ENCODE data around the gene CC2D2A. TPM values are rescaled to one million over a fixed set of nuclear protein-coding genes. Genes with fewer than 3 reads are reported as not detected.

CC2D2A gene
- total and polyA plus RNA-seq, 9 of the 15 experiments (the other 6 are each of a cell fraction or from before 2014, with no cell fraction given) = 0.36 to 2.5 (median 1.6) TPM

DNA sequence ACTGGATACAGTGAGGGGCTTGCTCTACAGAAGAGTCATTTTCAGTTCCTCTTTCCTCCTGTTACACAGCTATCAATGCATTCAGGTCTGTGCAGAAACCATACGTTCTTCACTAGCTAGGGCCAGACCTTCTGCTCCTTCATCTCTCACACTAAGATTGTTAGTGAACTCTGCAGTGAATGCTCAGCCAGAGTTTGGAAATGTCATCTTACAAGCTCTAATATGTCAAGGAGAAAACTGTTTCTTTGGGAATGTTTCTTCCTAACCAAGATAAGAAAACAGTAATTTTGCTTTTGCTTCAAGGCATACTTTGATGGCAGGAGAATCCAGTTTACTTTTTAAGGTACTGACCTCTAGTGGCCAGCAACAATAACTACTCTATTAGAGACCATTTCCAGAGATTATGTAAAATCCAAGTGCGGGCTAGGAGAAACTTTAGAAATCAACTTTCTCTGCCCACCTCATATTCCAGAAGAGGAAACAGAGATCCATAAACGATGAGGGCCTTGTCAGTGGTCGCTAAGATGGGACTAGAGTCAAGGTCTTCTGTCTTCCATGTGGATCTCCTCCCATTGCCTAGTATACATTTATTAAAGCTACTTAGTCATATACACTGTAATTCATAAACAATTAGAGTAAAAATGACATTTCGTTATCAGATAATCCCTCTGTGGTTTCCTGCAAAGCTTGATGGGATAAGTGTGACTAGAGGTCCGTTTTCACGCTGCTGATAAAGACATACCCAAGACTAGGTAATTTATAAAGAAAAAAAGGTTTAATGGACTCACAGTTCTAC lies 12.1 kb upstream of the CC2D2A start (continued):
- no peak for TF ChIP-seq MECOM (CRISPR knock-in tag; IDR thresholded peaks at IDR 0.05)
- no peak for TF ChIP-seq TRIM24 (IDR thresholded peaks at IDR 0.05)
- TF ChIP-seq, protein P1, sequence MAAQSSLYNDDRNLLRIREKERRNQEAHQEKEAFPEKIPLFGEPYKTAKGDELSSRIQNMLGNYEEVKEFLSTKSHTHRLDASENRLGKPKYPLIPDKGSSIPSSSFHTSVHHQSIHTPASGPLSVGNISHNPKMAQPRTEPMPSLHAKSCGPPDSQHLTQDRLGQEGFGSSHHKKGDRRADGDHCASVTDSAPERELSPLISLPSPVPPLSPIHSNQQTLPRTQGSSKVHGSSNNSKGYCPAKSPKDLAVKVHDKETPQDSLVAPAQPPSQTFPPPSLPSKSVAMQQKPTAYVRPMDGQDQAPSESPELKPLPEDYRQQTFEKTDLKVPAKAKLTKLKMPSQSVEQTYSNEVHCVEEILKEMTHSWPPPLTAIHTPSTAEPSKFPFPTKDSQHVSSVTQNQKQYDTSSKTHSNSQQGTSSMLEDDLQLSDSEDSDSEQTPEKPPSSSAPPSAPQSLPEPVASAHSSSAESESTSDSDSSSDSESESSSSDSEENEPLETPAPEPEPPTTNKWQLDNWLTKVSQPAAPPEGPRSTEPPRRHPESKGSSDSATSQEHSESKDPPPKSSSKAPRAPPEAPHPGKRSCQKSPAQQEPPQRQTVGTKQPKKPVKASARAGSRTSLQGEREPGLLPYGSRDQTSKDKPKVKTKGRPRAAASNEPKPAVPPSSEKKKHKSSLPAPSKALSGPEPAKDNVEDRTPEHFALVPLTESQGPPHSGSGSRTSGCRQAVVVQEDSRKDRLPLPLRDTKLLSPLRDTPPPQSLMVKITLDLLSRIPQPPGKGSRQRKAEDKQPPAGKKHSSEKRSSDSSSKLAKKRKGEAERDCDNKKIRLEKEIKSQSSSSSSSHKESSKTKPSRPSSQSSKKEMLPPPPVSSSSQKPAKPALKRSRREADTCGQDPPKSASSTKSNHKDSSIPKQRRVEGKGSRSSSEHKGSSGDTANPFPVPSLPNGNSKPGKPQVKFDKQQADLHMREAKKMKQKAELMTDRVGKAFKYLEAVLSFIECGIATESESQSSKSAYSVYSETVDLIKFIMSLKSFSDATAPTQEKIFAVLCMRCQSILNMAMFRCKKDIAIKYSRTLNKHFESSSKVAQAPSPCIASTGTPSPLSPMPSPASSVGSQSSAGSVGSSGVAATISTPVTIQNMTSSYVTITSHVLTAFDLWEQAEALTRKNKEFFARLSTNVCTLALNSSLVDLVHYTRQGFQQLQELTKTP (IDR thresholded peaks at IDR 0.05; ENCODE audit: low read depth in 1 of 2, partially characterized antibody in 2 of 2) = no peak
- TF ChIP-seq RAD51 (IDR thresholded peaks at IDR 0.05; ENCODE audit: borderline replicate concordance, low read depth) = no peak
- TF ChIP-seq, protein P2, sequence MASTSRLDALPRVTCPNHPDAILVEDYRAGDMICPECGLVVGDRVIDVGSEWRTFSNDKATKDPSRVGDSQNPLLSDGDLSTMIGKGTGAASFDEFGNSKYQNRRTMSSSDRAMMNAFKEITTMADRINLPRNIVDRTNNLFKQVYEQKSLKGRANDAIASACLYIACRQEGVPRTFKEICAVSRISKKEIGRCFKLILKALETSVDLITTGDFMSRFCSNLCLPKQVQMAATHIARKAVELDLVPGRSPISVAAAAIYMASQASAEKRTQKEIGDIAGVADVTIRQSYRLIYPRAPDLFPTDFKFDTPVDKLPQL (IDR thresholded peaks at IDR 0.05; ENCODE audit: extremely low read depth, insufficient read length) = no peak
- no peak for TF ChIP-seq GTF2F1 (IDR thresholded peaks at IDR 0.05; ENCODE audit: low read depth, low read length)
- TF ChIP-seq ZNF133 (CRISPR knock-in tag; IDR thresholded peaks at IDR 0.05) = no peak
- no peak for TF ChIP-seq RBM39 (optimal IDR thresholded peaks at IDR 0.05; ENCODE audit: low read depth, low read length)

Data from K562 (cell line).